A673 (cell line): ENCODE measurements around the gene NFIC. TPM values are rescaled to one million over a fixed set of nuclear protein-coding genes. Genes with fewer than 3 reads are reported as not detected.

Source experiments
- BruUV-seq: library from RNA; stranded (reverse); fragments of 400-500 nt; replicated peaks from 2 replicates; lab custom pipeline; 2021; lab: Mats Ljungman, UMichigan
- CTCF ChIA-PET: fragments of 300-600 bp; sonication (Branson Sonifier 250); formaldehyde crosslinking; loops from one replicate; lab custom pipeline; 2022; ENCODE audit warnings: antibody characterized with exemption; lab: Charles Lee
- POLR2A ChIA-PET: fragments of 300-600 bp; sonication (Branson Sonifier 250); formaldehyde crosslinking; loops from one replicate; lab custom pipeline; 2022; ENCODE audit warnings: antibody characterized with exemption; ENCODE audit not compliant: low non-redundant PET; lab: Charles Lee
- DNase-seq: peaks from one replicate; pipeline ENCODE4 v3.0.0-alpha.2; 2015; ENCODE audit warnings: low spot score
- H3K27ac ChIP-seq: fragments of 200-600 bp; sonication (generic); 2 replicates; pipeline ENCODE4 v1.5.1; 2016; ENCODE audit warnings: mixed run types, low read depth, mild to moderate bottlenecking, mixed read lengths, antibody characterized with exemption, low read length; ENCODE audit not compliant: poor library complexity, severe bottlenecking
- H3K27me3 ChIP-seq: fragments of 200-600 bp; sonication (generic); replicated peaks from 2 replicates; pipeline ENCODE4 v1.6.1; 2017; ENCODE audit warnings: mixed run types, low read depth, mild to moderate bottlenecking, mixed read lengths, antibody characterized with exemption, low read length; ENCODE audit not compliant: insufficient read depth, poor library complexity
- H3K36me3 ChIP-seq: fragments of 200-600 bp; sonication (generic); 2 replicates; pipeline ENCODE4 v1.6.1; 2016; ENCODE audit warnings: mixed run types, mild to moderate bottlenecking, mixed read lengths, antibody characterized with exemption, low read length; ENCODE audit not compliant: insufficient read depth, poor library complexity, severe bottlenecking
- H3K4me1 ChIP-seq: fragments of 200-600 bp; sonication (generic); 2 replicates; pipeline ENCODE4 v1.6.1; 2017; ENCODE audit warnings: mixed run types, mild to moderate bottlenecking, mixed read lengths, antibody characterized with exemption, low read length; ENCODE audit not compliant: insufficient read depth, poor library complexity, severe bottlenecking
- H3K4me3 ChIP-seq: fragments of 200-600 bp; sonication (generic); 2 replicates; pipeline ENCODE4 v1.5.1; 2016; ENCODE audit warnings: low read depth, mixed run types, mild to moderate bottlenecking, mixed read lengths, low read length; ENCODE audit not compliant: poor library complexity, severe bottlenecking
- H3K9me3 ChIP-seq: fragments of 200-600 bp; sonication (generic); 2 replicates; pipeline ENCODE4 v1.6.1; 2016; ENCODE audit warnings: mixed run types, low read depth, mild to moderate bottlenecking, mixed read lengths, antibody characterized with exemption, low read length; ENCODE audit not compliant: poor library complexity, severe bottlenecking
- CTCF ChIP-seq: fragments of 300-800, 200-600 bp; sonication (generic); conservative IDR thresholded peaks from 2 replicates; pipeline ENCODE4 v1.5.1; 2017; ENCODE audit warnings: low read depth, mild to moderate bottlenecking, antibody characterized with exemption, low read length, moderate library complexity, mixed read lengths
- EZH2 ChIP-seq: fragments of 200-600 bp; sonication (generic); IDR thresholded peaks from 2 replicates; pipeline ENCODE4 v1.6.1; 2017; ENCODE audit warnings: borderline replicate concordance, low read depth, mild to moderate bottlenecking, mixed read lengths, antibody characterized with exemption, low read length; ENCODE audit not compliant: poor library complexity, severe bottlenecking
- intact Hi-C: fragments of 100-400 bp; cut with micrococcal nuclease; formaldehyde crosslinking; loops from one replicate; pipeline ENCODE4 v1.10.0; 2022; ENCODE audit not compliant: unreplicated experiment
- total RNA-seq: library from RNA; stranded (reverse); gene quantifications from 2 replicates; pipeline ENCODE4 v1.2.3, GENCODE V29; 2021

Gene NFIC
- total RNA-seq, 1 experiment from 2014 or later: 112 TPM

- peaks cover 19% of the 10 kb centered on the region for H3K27me3 ChIP-seq
- TF ChIP-seq CTCF: no peak
- no peak for TF ChIP-seq EZH2
- no peak overlapping the region for H3K4me3 ChIP-seq
- no peak overlapping the region for H3K27ac ChIP-seq
- BruUV-seq: no TSS peak
- no peak for DNase-seq
- H3K36me3 ChIP-seq: no peaks in the 10 kb centered on the region
- H3K9me3 ChIP-seq: no peaks in the 10 kb centered on the region
- ChIA-PET CTCF (no interaction called here), POLR2A (no interaction called here)
- H3K4me1 ChIP-seq: peaks cover 6% of the 10 kb centered on the region
- intact Hi-C loops: no loop called here
Observed at GRCh38 chr19:3320354-3320670, 46.1 kb upstream of the NFIC start.

GRCh38 chr19:3320853-3321252 is 45.5 kb upstream of the NFIC start:
- TF ChIP-seq EZH2 (no peak), CTCF (no peak)
- Histone ChIP-seq H3K36me3 (no peaks in the 10 kb centered on the region), H3K4me3 (no peak overlapping the region), H3K27me3 (peaks cover 19% of the 10 kb centered on the region), H3K27ac (no peak overlapping the region), H3K9me3 (no peaks in the 10 kb centered on the region), H3K4me1 (peaks cover 6% of the 10 kb centered on the region)
- DNase-seq: no peak
- no TSS peak for BruUV-seq
- CTCF ChIA-PET: no interaction called here
- intact Hi-C loops: no loop called here
- POLR2A ChIA-PET: no interaction called here

- H3K9me3 ChIP-seq: no peaks in the 10 kb centered on the region
- TF ChIP-seq EZH2: no peak
- TF ChIP-seq CTCF: no peak
Observed at GRCh38 chr19:3321696-3322095, 44.7 kb upstream of the NFIC start.

More at GRCh38 chr19:3321696-3322095, 44.7 kb upstream of the NFIC start:
- Histone ChIP-seq H3K4me3 (no peak overlapping the region), H3K36me3 (no peaks in the 10 kb centered on the region), H3K4me1 (peaks cover 6% of the 10 kb centered on the region), H3K27ac (no peak overlapping the region), H3K27me3 (peaks cover 19% of the 10 kb centered on the region)
- intact Hi-C loops: no loop called here
- no TSS peak for BruUV-seq
- CTCF ChIA-PET: no interaction called here
- DNase-seq: no peak
- POLR2A ChIA-PET: no interaction called here
